Rectal smooth muscle tissue (tissue), 1 donor: ENCODE measurements around the gene PEX11A.

ENCODE experiments used
- H3K27ac ChIP-seq: one replicate; pipeline ENCODE4 v1.7.0; 2013; ENCODE audit warnings: low read depth, low read length, inconsistent platforms
- H3K27me3 ChIP-seq: one replicate; pipeline ENCODE4 v1.7.0; 2013; ENCODE audit warnings: low read length; ENCODE audit not compliant: control insufficient read depth, insufficient read depth
- H3K36me3 ChIP-seq: one replicate; pipeline ENCODE4 v1.7.0; 2013; ENCODE audit warnings: low read length; ENCODE audit not compliant: control insufficient read depth, insufficient read depth
- H3K4me1 ChIP-seq: one replicate; pipeline ENCODE4 v1.7.0; 2013; ENCODE audit warnings: low read length; ENCODE audit not compliant: control insufficient read depth, insufficient read depth
- H3K4me3 ChIP-seq: one replicate; pipeline ENCODE4 v1.7.0; 2013; ENCODE audit warnings: low read length
- H3K9ac ChIP-seq: one replicate; pipeline ENCODE4 v1.7.0; 2013; ENCODE audit warnings: low read length

PEX11A gene

GRCh38 chr15:89672221-89673164, 18.1 kb downstream of the PEX11A start:
- H3K9ac ChIP-seq: no peak overlapping the region
- no peak overlapping the region for H3K4me3 ChIP-seq
- no peak overlapping the region for H3K27ac ChIP-seq

GRCh38 chr15:89671687-89672086, 18.9 kb downstream of the PEX11A start:
- Histone ChIP-seq H3K27ac (no peak overlapping the region), H3K36me3 (no peaks in the 10 kb centered on the region), H3K4me3 (no peak overlapping the region), H3K9ac (no peak overlapping the region), H3K4me1 (no peaks in the 10 kb centered on the region), H3K27me3 (no peaks in the 10 kb centered on the region)

More at GRCh38 chr15:89672221-89673164, 18.1 kb downstream of the PEX11A start:
- Histone ChIP-seq H3K4me1 (no peaks in the 10 kb centered on the region), H3K36me3 (no peaks in the 10 kb centered on the region), H3K27me3 (no peaks in the 10 kb centered on the region)

GRCh38 chr15:89670971-89671560, 19.5 kb downstream of the PEX11A start:
- no peak overlapping the region for H3K4me3 ChIP-seq
- H3K4me1 ChIP-seq: no peaks in the 10 kb centered on the region
- H3K36me3 ChIP-seq: no peaks in the 10 kb centered on the region
- H3K9ac ChIP-seq: no peak overlapping the region
- no peaks in the 10 kb centered on the region for H3K27me3 ChIP-seq
- no peak overlapping the region for H3K27ac ChIP-seq

GRCh38 chr15:89669941-89670340, 20.6 kb downstream of the PEX11A start:
- no peak overlapping the region for H3K9ac ChIP-seq
- H3K36me3 ChIP-seq: no peaks in the 10 kb centered on the region
- peaks cover 1% of the 10 kb centered on the region for H3K4me1 ChIP-seq
- H3K27ac ChIP-seq: no peak overlapping the region
- H3K27me3 ChIP-seq: no peaks in the 10 kb centered on the region
- no peak overlapping the region for H3K4me3 ChIP-seq

- no peak overlapping the region for H3K9ac ChIP-seq
- no peaks in the 10 kb centered on the region for H3K27me3 ChIP-seq
- H3K27ac ChIP-seq: no peak overlapping the region
- no peak overlapping the region for H3K4me3 ChIP-seq
- H3K36me3 ChIP-seq: no peaks in the 10 kb centered on the region
- peaks cover 3% of the 10 kb centered on the region for H3K4me1 ChIP-seq
These were observed 21.2 kb downstream of the PEX11A start for GRCh38 chr15:89669309-89669865.

- H3K36me3 ChIP-seq: no peaks in the 10 kb centered on the region
- no peak overlapping the region for H3K4me3 ChIP-seq
- H3K9ac ChIP-seq: no peak overlapping the region
- peaks cover 3% of the 10 kb centered on the region for H3K4me1 ChIP-seq
- no peaks in the 10 kb centered on the region for H3K27me3 ChIP-seq
- H3K27ac ChIP-seq: no peak overlapping the region
These were observed 22.4 kb downstream of the PEX11A start for GRCh38 chr15:89668171-89668570.

GRCh38 chr15:89667706-89667960, 22.9 kb downstream of the PEX11A start:
- H3K4me3 ChIP-seq: no peak overlapping the region
- H3K9ac ChIP-seq: no peak overlapping the region
- no peak overlapping the region for H3K27ac ChIP-seq
- H3K36me3 ChIP-seq: no peaks in the 10 kb centered on the region
- H3K4me1 ChIP-seq: peaks cover 3% of the 10 kb centered on the region
- no peaks in the 10 kb centered on the region for H3K27me3 ChIP-seq

- H3K4me1 ChIP-seq: peaks cover 3% of the 10 kb centered on the region
- no peaks in the 10 kb centered on the region for H3K27me3 ChIP-seq
- no peak overlapping the region for H3K27ac ChIP-seq
- no peak overlapping the region for H3K4me3 ChIP-seq
- no peaks in the 10 kb centered on the region for H3K36me3 ChIP-seq
- H3K9ac ChIP-seq: no peak overlapping the region
These were observed 23.5 kb downstream of the PEX11A start for GRCh38 chr15:89666858-89667705.

- Histone ChIP-seq H3K4me1 (peaks cover 3% of the 10 kb centered on the region), H3K27me3 (no peaks in the 10 kb centered on the region), H3K9ac (no peak overlapping the region), H3K27ac (peak overlapping the region; percentile 51), H3K36me3 (no peaks in the 10 kb centered on the region), H3K4me3 (no peak overlapping the region)
These were observed 24.2 kb downstream of the PEX11A start for GRCh38 chr15:89666184-89666857.

- Histone ChIP-seq H3K9ac (peak overlapping the region; percentile 41), H3K36me3 (no peaks in the 10 kb centered on the region), H3K4me3 (peak overlapping the region; percentile 55), H3K4me1 (peaks cover 3% of the 10 kb centered on the region), H3K27ac (peak overlapping the region; percentile 51), H3K27me3 (no peaks in the 10 kb centered on the region)
These were observed 24.9 kb downstream of the PEX11A start for GRCh38 chr15:89665449-89666181.
